Adrenal gland (tissue), 12 donors: ENCODE measurements around the gene TEAD1. TPM values are rescaled to one million over a fixed set of nuclear protein-coding genes. Genes with fewer than 3 reads are reported as not detected.
A peak's percentile ranks its signal among the peaks of the same experiment; 100 is the strongest.

Experiments used
- DNase-seq, 7 donors: peaks; one replicate each; pipeline ENCODE4 v3.0.0-alpha.2; 2019 to 2020
- H3K27ac ChIP-seq, 5 donors: fragments of 200-600 bp; sonication (generic) in 4 of 5; 1 replicate in 3 of 5; 2 replicates in 2 of 5; pipeline versions ENCODE4 v1.5.1 to v1.8.0; 2016 to 2020; ENCODE audit warnings: mild to moderate bottlenecking in 1 of 5
- H3K27me3 ChIP-seq: fragments of 200-600 bp; 2 replicates; pipeline ENCODE4 v1.8.0; 2021
- H3K36me3 ChIP-seq, 2 donors: fragments of 200-600 bp; replicated peaks in 1 of 2; 1 replicate in 1 of 2; 2 replicates in 1 of 2; pipeline versions ENCODE4 v1.5.1 to v1.8.0; 2018 to 2022
- H3K4me1 ChIP-seq, 2 donors: fragments of 200-600 bp; replicated peaks in 1 of 2; 1 replicate in 1 of 2; 2 replicates in 1 of 2; pipeline versions ENCODE4 v1.5.1 to v1.8.0; 2018 to 2021
- H3K4me3 ChIP-seq, 4 donors: fragments of 200-600 bp; sonication (generic) in 3 of 4; one replicate each; pipeline ENCODE4 v1.5.1; 2016 to 2018
- H3K9me3 ChIP-seq, 3 donors: fragments of 200-600 bp; sonication (generic) in 1 of 3; replicated peaks in 1 of 3; 1 replicate in 2 of 3; 2 replicates in 1 of 3; pipeline versions ENCODE4 v1.5.1 to v1.8.0; 2016 to 2021
- POLR2A ChIP-seq, 2 donors: fragments of 450-650 bp; IDR thresholded peaks; one replicate each; pipeline ENCODE4 v1.6.1; 2017; ENCODE audit warnings: antibody characterized with exemption in 2 of 2, mild to moderate bottlenecking in 2 of 2, moderate library complexity in 1 of 2
- WGBS, 4 donors: extraction: QIAGEN DNeasy Blood & Tissue Kit in 2 of 4; methylation state at CpG; one replicate each; pipeline versions ENCODE4 v1.1.5 to v1.1.7; 2013 to 2017; 5-methylcytosine and 5-hydroxymethylcytosine counted together
- intact Hi-C, 2 donors: fragments of 100-400 bp; cut with DNase I; formaldehyde crosslinking; loops; one replicate each; pipeline versions ENCODE4 v1.14.1 to v1.15.0; 2022 to 2023
- polyA plus RNA-seq, 3 donors: library from polyadenylated mRNA; stranded (reverse); fragments of 200-250 nt in 2 of 3; fragments of 350-450 nt in 1 of 3; fragmentation: Illumina TruSeq in 1 of 3; extraction: RNeasy Lipid Tissue Mini Kit (QIAGEN cat#74804) in 1 of 3; gene quantifications; one replicate each; pipeline ENCODE4 v1.2.3, GENCODE V29; 2013 to 2014
- total RNA-seq, 9 donors: library from RNA; depleted of rRNA in 4 of 9; stranded (reverse); fragments of >200 nt in 4 of 9; fragments of 120-200 nt in 1 of 9; fragmentation: NEBNext Ultra II Directional in 1 of 9; extraction: Animal tissue kit (Norgen Biotek cat#: 25700) in 1 of 9; gene quantifications; one replicate each; pipeline versions ENCODE4 v1.1.0 to v1.2.4, GENCODE V29; 2013 to 2023
- TF ChIP-seq, protein P1 (sequence below), 6 experiments: fragments of 450-650 bp in 4 of 6; fragments of 200-600 bp in 2 of 6; sonication (generic) in 1 of 6; IDR thresholded peaks; 1 replicate in 5 of 6; 2 replicates in 1 of 6; pipeline versions ENCODE4 v1.5.1 to v1.8.0; 2016 to 2021; ENCODE audit warnings: antibody characterized with exemption in 6 of 6, mild to moderate bottlenecking in 2 of 6, moderate library complexity in 1 of 6
- donor health status: healthy with polysubstance abuse.
- donor health status: Bipolar disorder and iron deficiency.
- donor health status: DM: yes; HTN: yes; CAD: no.
- donor health status: DM: no; HTN: no; CAD: no.
- donor health status: DM: no; HTN: no; CAD: no.
- donor health status: DM: yes; HTN: yes; CAD: no.

TEAD1 gene
- total and polyA plus RNA-seq, 12 donors: 3.9 to 49.9 (median 35.1) TPM

DNA sequence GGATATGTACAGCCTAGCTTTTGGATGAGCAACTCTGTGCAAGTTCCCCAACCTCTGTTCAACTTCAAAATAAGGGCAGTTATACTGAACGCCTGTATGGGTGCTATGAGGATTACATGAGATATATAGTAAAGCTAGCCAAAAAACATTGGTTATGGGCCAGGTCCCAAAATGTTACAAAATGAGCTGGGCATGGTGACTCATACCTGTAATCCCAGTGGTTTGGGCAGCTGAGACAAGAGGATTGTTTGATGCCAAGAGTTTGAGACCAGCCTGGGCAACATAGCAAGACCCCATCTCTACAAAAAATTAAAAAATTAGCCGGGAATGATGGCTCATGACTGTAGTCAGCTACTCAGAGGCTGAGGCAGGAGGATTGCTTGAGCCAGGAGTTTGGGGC is 118.4 kb downstream of the TEAD1 start:
- Histone ChIP-seq H3K27ac (peak overlapping the region in 1 of 5 donors; percentile 3), H3K4me3 (no peak overlapping the region), H3K36me3 (no peaks in the 10 kb centered on the region), H3K27me3 (no peaks in the 10 kb centered on the region), H3K9me3 (no peaks in the 10 kb centered on the region), H3K4me1 (peaks cover 0 to 15% of the 10 kb centered on the region in 2 donors)
- intact Hi-C loops: no loop called here
- DNase-seq: peak in 5 of 7 donors; percentile 34 to 62 (median 53)
- 74 to 87% (median 82%) methylated on average over 2 of the region's 2 CpGs for WGBS, 4 donors
- no peak for TF ChIP-seq POLR2A (IDR thresholded peaks at IDR 0.05)
- TF ChIP-seq, protein P1, sequence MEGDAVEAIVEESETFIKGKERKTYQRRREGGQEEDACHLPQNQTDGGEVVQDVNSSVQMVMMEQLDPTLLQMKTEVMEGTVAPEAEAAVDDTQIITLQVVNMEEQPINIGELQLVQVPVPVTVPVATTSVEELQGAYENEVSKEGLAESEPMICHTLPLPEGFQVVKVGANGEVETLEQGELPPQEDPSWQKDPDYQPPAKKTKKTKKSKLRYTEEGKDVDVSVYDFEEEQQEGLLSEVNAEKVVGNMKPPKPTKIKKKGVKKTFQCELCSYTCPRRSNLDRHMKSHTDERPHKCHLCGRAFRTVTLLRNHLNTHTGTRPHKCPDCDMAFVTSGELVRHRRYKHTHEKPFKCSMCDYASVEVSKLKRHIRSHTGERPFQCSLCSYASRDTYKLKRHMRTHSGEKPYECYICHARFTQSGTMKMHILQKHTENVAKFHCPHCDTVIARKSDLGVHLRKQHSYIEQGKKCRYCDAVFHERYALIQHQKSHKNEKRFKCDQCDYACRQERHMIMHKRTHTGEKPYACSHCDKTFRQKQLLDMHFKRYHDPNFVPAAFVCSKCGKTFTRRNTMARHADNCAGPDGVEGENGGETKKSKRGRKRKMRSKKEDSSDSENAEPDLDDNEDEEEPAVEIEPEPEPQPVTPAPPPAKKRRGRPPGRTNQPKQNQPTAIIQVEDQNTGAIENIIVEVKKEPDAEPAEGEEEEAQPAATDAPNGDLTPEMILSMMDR (IDR thresholded peaks at IDR 0.05): no peak

DNA sequence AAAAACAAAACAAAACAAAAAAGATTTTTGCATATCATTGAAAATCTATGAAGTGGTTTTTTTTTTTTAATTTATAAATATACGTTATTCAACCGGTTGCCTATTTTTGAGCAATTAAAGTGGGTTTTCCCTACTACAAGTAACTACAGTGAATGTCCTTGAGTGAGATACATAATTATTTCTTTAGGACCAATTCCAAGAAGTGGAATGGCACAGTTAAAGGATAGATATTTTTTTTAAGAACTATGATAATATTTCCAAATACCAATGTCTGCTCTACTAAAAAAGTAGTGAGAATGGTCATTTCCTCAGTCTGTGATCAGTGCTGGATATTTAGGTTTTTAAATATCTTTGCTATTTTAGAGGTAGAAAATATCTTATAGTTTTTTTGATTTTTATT is 118.8 kb downstream of the TEAD1 start:
- TF ChIP-seq, protein P1 (IDR thresholded peaks at IDR 0.05): no peak
- TF ChIP-seq POLR2A (IDR thresholded peaks at IDR 0.05): no peak
- Histone ChIP-seq H3K9me3 (no peaks in the 10 kb centered on the region), H3K27me3 (no peaks in the 10 kb centered on the region), H3K27ac (no peak overlapping the region), H3K4me1 (peaks cover 0 to 13% of the 10 kb centered on the region in 2 donors), H3K36me3 (no peaks in the 10 kb centered on the region), H3K4me3 (no peak overlapping the region)
- WGBS, 4 donors: 36 to 56% (median 42%) methylated on average over 2 of the region's 2 CpGs
- DNase-seq: no peak
- intact Hi-C loops: no loop called here

GRCh38 chr11:12793506-12793905 is 119.3 kb downstream of the TEAD1 start:
- no peak overlapping the region for H3K27ac ChIP-seq
- WGBS, 4 donors: 63 to 81% (median 64%) methylated on average over 2 of the region's 2 CpGs

DNA sequence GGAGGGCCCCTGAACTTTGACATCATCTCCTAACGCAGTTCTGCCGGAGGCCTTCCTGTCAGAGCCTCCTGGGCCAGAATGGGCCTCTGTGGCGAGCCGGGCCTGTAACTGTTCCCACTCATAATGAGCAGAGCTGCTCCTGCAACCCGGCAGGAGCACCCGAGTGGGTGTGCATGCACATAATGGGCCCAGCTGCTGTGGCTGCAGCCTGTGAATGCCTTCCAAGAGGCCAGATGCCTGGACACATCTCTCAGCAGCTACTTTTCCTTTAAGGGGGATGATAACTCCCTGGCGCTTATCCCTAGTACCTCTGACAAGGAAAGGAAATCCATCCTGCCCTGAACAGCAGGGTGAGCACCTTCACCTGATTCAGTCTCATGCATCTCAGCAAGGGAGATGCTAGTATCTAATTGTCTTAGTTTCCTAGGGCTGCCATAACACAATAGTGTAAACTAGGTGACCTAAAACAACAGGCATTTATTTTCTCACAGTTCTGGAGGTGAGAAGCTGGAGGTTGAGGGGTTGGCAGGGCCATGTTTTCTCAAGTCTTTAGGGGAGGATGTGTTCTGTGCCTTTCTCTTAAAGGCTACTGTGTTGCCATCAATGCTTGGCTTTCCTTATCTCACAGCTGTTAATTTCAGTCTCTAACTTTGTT is 120.5 kb downstream of the TEAD1 start:
- H3K27ac ChIP-seq: no peak overlapping the region
- intact Hi-C loops: no loop called here
- TF ChIP-seq, protein P1 (IDR thresholded peaks at IDR 0.05): no peak
- TF ChIP-seq POLR2A (IDR thresholded peaks at IDR 0.05): no peak
- no peak for DNase-seq
- H3K4me1 ChIP-seq: peaks cover 0 to 12% of the 10 kb centered on the region in 2 donors
- H3K9me3 ChIP-seq: no peaks in the 10 kb centered on the region
- 81 to 100% (median 84%) methylated on average over 2 to 7 of the region's 7 CpGs for WGBS, 4 donors
- H3K27me3 ChIP-seq: no peaks in the 10 kb centered on the region
- no peak overlapping the region for H3K4me3 ChIP-seq
- no peaks in the 10 kb centered on the region for H3K36me3 ChIP-seq

More at GRCh38 chr11:12793506-12793905, 119.3 kb downstream of the TEAD1 start:
- TF ChIP-seq POLR2A (IDR thresholded peaks at IDR 0.05): no peak
- TF ChIP-seq, protein P1 (IDR thresholded peaks at IDR 0.05): no peak
- no peaks in the 10 kb centered on the region for H3K9me3 ChIP-seq
- H3K27me3 ChIP-seq: no peaks in the 10 kb centered on the region
- intact Hi-C loops: no loop called here
- H3K4me1 ChIP-seq: peaks cover 0 to 10% of the 10 kb centered on the region in 2 donors
- no peak overlapping the region for H3K4me3 ChIP-seq
- no peak for DNase-seq
- no peaks in the 10 kb centered on the region for H3K36me3 ChIP-seq
